Vagina (tissue), 2 donors: ENCODE data around the gene EYA4. TPM values are rescaled to one million over a fixed set of nuclear protein-coding genes. Genes with fewer than 3 reads are reported as not detected.

Experiments used
- DNase-seq, 2 donors: peaks; one replicate each; pipeline ENCODE4 v3.0.0-alpha.2; 2017; ENCODE audit errors: extremely low spot score in 2 of 2
- H3K27ac ChIP-seq: fragments of 200-600 bp; sonication (generic); one replicate; pipeline ENCODE4 v1.5.1; 2019
- H3K27me3 ChIP-seq: fragments of 200-600 bp; sonication (generic); one replicate; pipeline ENCODE4 v1.5.1; 2019
- H3K36me3 ChIP-seq, 2 donors: fragments of 200-600 bp; sonication (generic); one replicate each; pipeline ENCODE4 v1.5.1; 2017 to 2019
- H3K4me1 ChIP-seq: fragments of 200-600 bp; sonication (generic); one replicate; pipeline ENCODE4 v1.5.1; 2019
- H3K4me3 ChIP-seq, 2 donors: fragments of 200-600 bp; sonication (generic); 1 replicate in 1 of 2; 2 replicates in 1 of 2; pipeline ENCODE4 v1.5.1; 2016 to 2019
- H3K9me3 ChIP-seq: fragments of 200-600 bp; sonication (generic); one replicate; pipeline ENCODE4 v1.5.1; 2019
- POLR2A ChIP-seq, 2 donors: fragments of 450-650 bp; IDR thresholded peaks; one replicate each; pipeline ENCODE4 v1.6.1; 2017; ENCODE audit warnings: antibody characterized with exemption in 2 of 2, mild to moderate bottlenecking in 2 of 2, moderate library complexity in 2 of 2
- POLR2AphosphoS5 ChIP-seq, 2 donors: sonication (generic); formaldehyde crosslinking; IDR thresholded peaks; one replicate each; pipeline ENCODE4 v1.9.0; 2017; ENCODE audit warnings: antibody characterized with exemption in 2 of 2, mild to moderate bottlenecking in 2 of 2, low read depth in 1 of 2; ENCODE audit not compliant: insufficient read depth in 1 of 2
- intact Hi-C: fragments of 100-400 bp; cut with DNase I; formaldehyde crosslinking; loops from one replicate; pipeline ENCODE4 v1.15.1; 2023
- total RNA-seq: library from RNA; depleted of rRNA; stranded (reverse); fragments of >200 nt; gene quantifications from one replicate; pipeline ENCODE4 v1.2.3, GENCODE V29; 2016
- TF ChIP-seq, protein P1 (sequence below), 3 experiments: fragments of 450-650 bp in 2 of 3; fragments of 200-600 bp in 1 of 3; sonication (generic) in 1 of 3; IDR thresholded peaks; one replicate each; pipeline ENCODE4 v1.5.1; 2017 to 2019; ENCODE audit warnings: antibody characterized with exemption in 3 of 3, mild to moderate bottlenecking in 2 of 3, moderate library complexity in 2 of 3

EYA4 gene
- total RNA-seq, 1 donor from 2014 or later = 18.7 TPM

DNA sequence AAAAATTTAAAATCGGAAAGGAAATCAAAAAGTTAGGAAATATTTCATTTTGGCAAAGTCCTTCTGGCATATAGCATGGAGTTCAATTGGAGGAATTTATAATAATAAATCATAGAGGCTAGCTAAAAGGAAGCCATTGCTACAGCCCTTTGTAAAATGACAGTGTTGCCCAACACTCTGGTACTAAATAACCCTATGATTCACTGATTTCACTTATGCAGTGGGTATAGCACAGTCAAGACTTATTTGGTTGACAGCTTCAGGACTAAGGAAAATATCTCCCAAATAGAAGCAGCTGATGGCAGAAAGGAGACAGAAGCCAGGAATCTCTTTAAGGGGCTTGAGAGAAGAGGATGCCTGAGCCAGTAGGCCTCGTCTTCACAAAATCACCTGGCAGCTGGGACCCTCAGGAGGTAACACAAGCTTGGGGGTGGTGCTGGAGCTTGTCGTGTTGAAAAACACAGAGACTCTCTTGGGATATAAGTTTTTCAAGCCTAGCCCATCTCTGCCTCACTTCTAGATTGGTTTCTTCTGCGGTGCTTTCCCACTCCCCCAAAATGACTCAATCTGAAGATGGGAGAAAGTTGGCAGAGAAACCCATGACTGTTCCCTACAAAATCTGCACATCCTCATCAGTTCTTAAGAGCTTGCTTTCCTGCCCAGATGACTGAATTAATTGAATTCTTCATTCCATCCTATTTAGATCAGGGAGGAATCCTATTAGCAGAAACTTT is 38.4 kb upstream of the EYA4 start:
- H3K27me3 ChIP-seq = no peaks in the 10 kb centered on the region
- H3K9me3 ChIP-seq = no peaks in the 10 kb centered on the region
- intact Hi-C loops = no loop called here
- no peaks in the 10 kb centered on the region for H3K36me3 ChIP-seq
- H3K27ac ChIP-seq = no peak overlapping the region
- TF ChIP-seq POLR2AphosphoS5 (IDR thresholded peaks at IDR 0.05; ENCODE audit: insufficient read depth in 1 of 2, low read depth in 1 of 2) = no peak
- no peak for TF ChIP-seq POLR2A (IDR thresholded peaks at IDR 0.05)
- TF ChIP-seq, protein P1, sequence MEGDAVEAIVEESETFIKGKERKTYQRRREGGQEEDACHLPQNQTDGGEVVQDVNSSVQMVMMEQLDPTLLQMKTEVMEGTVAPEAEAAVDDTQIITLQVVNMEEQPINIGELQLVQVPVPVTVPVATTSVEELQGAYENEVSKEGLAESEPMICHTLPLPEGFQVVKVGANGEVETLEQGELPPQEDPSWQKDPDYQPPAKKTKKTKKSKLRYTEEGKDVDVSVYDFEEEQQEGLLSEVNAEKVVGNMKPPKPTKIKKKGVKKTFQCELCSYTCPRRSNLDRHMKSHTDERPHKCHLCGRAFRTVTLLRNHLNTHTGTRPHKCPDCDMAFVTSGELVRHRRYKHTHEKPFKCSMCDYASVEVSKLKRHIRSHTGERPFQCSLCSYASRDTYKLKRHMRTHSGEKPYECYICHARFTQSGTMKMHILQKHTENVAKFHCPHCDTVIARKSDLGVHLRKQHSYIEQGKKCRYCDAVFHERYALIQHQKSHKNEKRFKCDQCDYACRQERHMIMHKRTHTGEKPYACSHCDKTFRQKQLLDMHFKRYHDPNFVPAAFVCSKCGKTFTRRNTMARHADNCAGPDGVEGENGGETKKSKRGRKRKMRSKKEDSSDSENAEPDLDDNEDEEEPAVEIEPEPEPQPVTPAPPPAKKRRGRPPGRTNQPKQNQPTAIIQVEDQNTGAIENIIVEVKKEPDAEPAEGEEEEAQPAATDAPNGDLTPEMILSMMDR (IDR thresholded peaks at IDR 0.05) = no peak
- DNase-seq = no peak
- H3K4me1 ChIP-seq = no peaks in the 10 kb centered on the region
- H3K4me3 ChIP-seq = no peak overlapping the region

DNA sequence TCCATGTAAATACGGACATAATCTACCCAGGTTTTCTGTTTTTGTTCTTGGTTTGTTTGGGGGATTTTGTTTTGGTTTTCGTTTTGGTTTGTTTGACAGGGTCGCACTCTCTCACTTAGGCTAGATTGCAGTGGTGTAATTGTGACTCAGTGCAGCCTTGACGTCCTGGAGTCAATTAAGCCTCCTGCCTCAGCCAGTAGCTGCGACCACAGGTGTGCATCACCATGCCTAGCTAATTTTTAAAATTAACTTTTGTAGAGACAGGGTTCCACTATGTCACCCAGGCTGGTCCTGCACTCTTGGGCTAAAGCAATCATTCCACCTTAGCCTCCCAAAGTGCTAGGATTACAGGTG is 37.8 kb upstream of the EYA4 start:
- H3K4me3 ChIP-seq = no peak overlapping the region
- no peaks in the 10 kb centered on the region for H3K4me1 ChIP-seq
- no peaks in the 10 kb centered on the region for H3K27me3 ChIP-seq
- TF ChIP-seq POLR2A (IDR thresholded peaks at IDR 0.05) (no peak), POLR2AphosphoS5 (IDR thresholded peaks at IDR 0.05; ENCODE audit: insufficient read depth in 1 of 2, low read depth in 1 of 2) (no peak)
- TF ChIP-seq, protein P1 (IDR thresholded peaks at IDR 0.05) = no peak
- H3K27ac ChIP-seq = no peak overlapping the region
- no peak for DNase-seq
- intact Hi-C loops = no loop called here
- H3K9me3 ChIP-seq = no peaks in the 10 kb centered on the region
- H3K36me3 ChIP-seq = no peaks in the 10 kb centered on the region

DNA sequence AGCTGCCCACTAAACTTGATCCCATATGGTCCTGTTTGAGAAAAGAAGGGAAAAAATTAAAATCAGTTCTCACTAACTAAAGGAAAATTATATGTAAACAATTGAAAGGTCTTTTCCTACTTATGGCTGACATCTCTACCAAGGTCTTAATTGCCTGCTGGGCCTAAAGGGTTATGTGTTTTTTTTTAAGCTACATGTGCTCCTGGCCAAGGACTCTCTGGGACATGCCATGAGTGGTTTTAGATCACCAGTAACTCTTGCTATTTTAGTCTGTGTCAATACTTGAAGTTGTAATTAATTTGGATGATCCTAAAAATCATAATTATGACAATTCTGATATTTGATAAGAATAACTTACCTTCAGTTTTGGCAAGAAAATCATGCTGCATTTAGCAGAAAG is 35.9 kb upstream of the EYA4 start:
- Histone ChIP-seq H3K27ac (no peak overlapping the region), H3K27me3 (no peaks in the 10 kb centered on the region), H3K4me1 (no peaks in the 10 kb centered on the region), H3K9me3 (no peaks in the 10 kb centered on the region), H3K36me3 (no peaks in the 10 kb centered on the region), H3K4me3 (no peak overlapping the region)
- intact Hi-C loops = no loop called here
- TF ChIP-seq POLR2AphosphoS5 (IDR thresholded peaks at IDR 0.05; ENCODE audit: insufficient read depth in 1 of 2, low read depth in 1 of 2) (no peak), POLR2A (IDR thresholded peaks at IDR 0.05) (no peak)
- TF ChIP-seq, protein P1 (IDR thresholded peaks at IDR 0.05) = no peak
- no peak for DNase-seq

DNA sequence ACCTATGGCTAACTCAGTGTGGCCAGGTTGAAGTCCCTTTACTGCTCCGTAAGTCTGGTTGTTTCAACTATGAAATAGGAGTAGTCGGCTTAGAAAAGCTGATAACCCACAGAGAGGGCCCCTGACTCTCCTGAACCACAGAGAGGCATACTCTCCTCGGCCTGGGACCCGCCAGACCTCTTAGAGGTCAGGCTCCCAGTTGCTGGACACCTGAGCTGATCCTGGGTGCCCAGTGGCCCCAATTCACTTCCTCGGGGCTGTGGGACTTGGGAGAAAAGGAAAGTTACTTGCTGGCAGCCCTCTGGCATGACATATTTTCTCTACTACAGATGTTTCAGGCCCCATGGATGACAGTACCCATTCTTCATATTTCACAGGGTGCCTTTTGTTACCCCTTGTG is 34.2 kb upstream of the EYA4 start:
- intact Hi-C loops = no loop called here
- Histone ChIP-seq H3K9me3 (no peaks in the 10 kb centered on the region), H3K27ac (no peak overlapping the region), H3K36me3 (no peaks in the 10 kb centered on the region), H3K4me3 (no peak overlapping the region), H3K27me3 (no peaks in the 10 kb centered on the region), H3K4me1 (no peaks in the 10 kb centered on the region)
- no peak for DNase-seq
- TF ChIP-seq, protein P1 (IDR thresholded peaks at IDR 0.05) = no peak

DNA sequence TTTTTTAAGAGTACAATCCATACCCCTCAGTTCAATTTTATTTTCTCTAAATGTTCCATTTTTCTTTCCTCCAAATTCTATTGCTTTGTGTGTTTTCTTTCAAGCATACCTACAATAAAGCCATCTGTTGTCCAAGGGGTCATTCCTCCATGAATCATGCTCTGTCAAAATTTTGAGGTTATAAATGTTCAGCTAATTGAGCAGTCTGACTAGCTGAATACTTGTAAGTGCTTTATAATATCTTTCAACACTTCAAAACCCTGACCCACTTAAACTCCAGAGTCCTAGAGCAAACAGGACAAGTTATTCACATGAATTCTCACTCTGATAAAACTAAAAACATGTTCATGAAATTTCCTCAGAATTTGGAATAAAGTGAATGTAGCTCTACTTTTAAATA is 33.4 kb upstream of the EYA4 start:
- Histone ChIP-seq H3K36me3 (no peaks in the 10 kb centered on the region), H3K4me3 (no peak overlapping the region), H3K27ac (no peak overlapping the region), H3K9me3 (no peaks in the 10 kb centered on the region), H3K4me1 (no peaks in the 10 kb centered on the region), H3K27me3 (no peaks in the 10 kb centered on the region)
- intact Hi-C loops = no loop called here
- DNase-seq = no peak
- TF ChIP-seq POLR2AphosphoS5 (IDR thresholded peaks at IDR 0.05; ENCODE audit: insufficient read depth in 1 of 2, low read depth in 1 of 2) (no peak), POLR2A (IDR thresholded peaks at IDR 0.05) (no peak)
- TF ChIP-seq, protein P1 (IDR thresholded peaks at IDR 0.05) = no peak
